Activated CD4-positive, alpha-beta T cell treated with anti-CD3 and anti-CD28 coated beads, Interleukin-10, Interleukin-2, amounts not matched to agents 100 ng/mL and 50 ng/mL, durations not matched to agents 16 hours and 8 hours (primary cell): ENCODE measurements around the gene LSAMP.

ENCODE experiments used
- DNase-seq: peaks from one replicate; pipeline ENCODE4 v3.0.0-alpha.2; 2020

LSAMP gene

GRCh38 chr3:116281313-116282143 lies 163.8 kb downstream of the LSAMP start:
- no peak for DNase-seq

- DNase-seq: no peak
Measured at GRCh38 chr3:116280130-116280740, 165.1 kb downstream of the LSAMP start.

GRCh38 chr3:116276675-116277074 lies 168.6 kb downstream of the LSAMP start:
- DNase-seq: no peak

GRCh38 chr3:116270056-116270455 lies 175.2 kb downstream of the LSAMP start:
- no peak for DNase-seq

- DNase-seq: no peak
Measured at GRCh38 chr3:116267116-116267515, 178.2 kb downstream of the LSAMP start.

GRCh38 chr3:116265976-116266584 lies 179.2 kb downstream of the LSAMP start:
- DNase-seq: no peak

- no peak for DNase-seq
Measured at GRCh38 chr3:116265320-116265695, 180.0 kb downstream of the LSAMP start.

GRCh38 chr3:116264546-116265319 lies 180.6 kb downstream of the LSAMP start:
- no peak for DNase-seq

- DNase-seq: no peak
Measured at GRCh38 chr3:116263842-116264545, 181.3 kb downstream of the LSAMP start.

GRCh38 chr3:116260491-116260890 lies 184.8 kb downstream of the LSAMP start:
- DNase-seq: no peak

- no peak for DNase-seq
Measured at GRCh38 chr3:116259984-116260383, 185.3 kb downstream of the LSAMP start.

GRCh38 chr3:116256843-116257485 lies 188.3 kb downstream of the LSAMP start:
- no peak for DNase-seq

GRCh38 chr3:116254541-116254940 lies 190.7 kb downstream of the LSAMP start:
- no peak for DNase-seq

GRCh38 chr3:116253511-116253910 lies 191.8 kb downstream of the LSAMP start:
- DNase-seq: no peak

GRCh38 chr3:116247605-116248004 lies 197.7 kb downstream of the LSAMP start:
- DNase-seq: no peak

GRCh38 chr3:116246406-116246980 lies 198.8 kb downstream of the LSAMP start:
- no peak for DNase-seq

- no peak for DNase-seq
Measured at GRCh38 chr3:116242825-116243224, 202.5 kb downstream of the LSAMP start.

GRCh38 chr3:116241677-116242076 lies 203.6 kb downstream of the LSAMP start:
- no peak for DNase-seq

GRCh38 chr3:116240261-116240660 lies 205.0 kb downstream of the LSAMP start:
- no peak for DNase-seq

GRCh38 chr3:116238846-116239565 lies 206.3 kb downstream of the LSAMP start:
- no peak for DNase-seq
